ENCODE results near the gene UBQLN1. TPM values are rescaled to one million over a fixed set of nuclear protein-coding genes. Genes with fewer than 3 reads are reported as not detected.
A peak's percentile ranks its signal among the peaks of the same experiment; 100 is the strongest.

Gene UBQLN1
- total RNA-seq, 4 donors from 2014 or later = 56.5 to 87.3 (median 72.1) TPM

- Histone ChIP-seq H3K27me3 (no peaks in the 10 kb centered on the region), H3K4me1 (no peaks in the 10 kb centered on the region), H3K27ac (no peak overlapping the region), H3K36me3 (peaks cover 0 to 13% (median 6%) of the 10 kb centered on the region in 4 donors), H3K9me3 (no peaks in the 10 kb centered on the region), H3K4me3 (no peak overlapping the region)
- WGBS, 2 donors (ENCODE audit: low coverage in 1 of 2) = 31 to 67% methylated on average over 2 to 8 of the region's 8 CpGs
- intact Hi-C loops (cut with DNase I; ENCODE audit: low total_unique reads) (no loop called here), in situ Hi-C loops (cut with MboI; ENCODE audit: low pct_ligation_motif_present in 1 of 4, low pct_unique_long_range_greater_than_20kb in 1 of 4, low sequenced_read_pairs in 3 of 4) (no loop called here)
- TF ChIP-seq EP300 (IDR thresholded peaks at IDR 0.05; ENCODE audit: low read depth) (no peak), POLR2AphosphoS5 (IDR thresholded peaks at IDR 0.05) (no peak), POLR2A (IDR thresholded peaks at IDR 0.05) (no peak)
- TF ChIP-seq, protein P1, sequence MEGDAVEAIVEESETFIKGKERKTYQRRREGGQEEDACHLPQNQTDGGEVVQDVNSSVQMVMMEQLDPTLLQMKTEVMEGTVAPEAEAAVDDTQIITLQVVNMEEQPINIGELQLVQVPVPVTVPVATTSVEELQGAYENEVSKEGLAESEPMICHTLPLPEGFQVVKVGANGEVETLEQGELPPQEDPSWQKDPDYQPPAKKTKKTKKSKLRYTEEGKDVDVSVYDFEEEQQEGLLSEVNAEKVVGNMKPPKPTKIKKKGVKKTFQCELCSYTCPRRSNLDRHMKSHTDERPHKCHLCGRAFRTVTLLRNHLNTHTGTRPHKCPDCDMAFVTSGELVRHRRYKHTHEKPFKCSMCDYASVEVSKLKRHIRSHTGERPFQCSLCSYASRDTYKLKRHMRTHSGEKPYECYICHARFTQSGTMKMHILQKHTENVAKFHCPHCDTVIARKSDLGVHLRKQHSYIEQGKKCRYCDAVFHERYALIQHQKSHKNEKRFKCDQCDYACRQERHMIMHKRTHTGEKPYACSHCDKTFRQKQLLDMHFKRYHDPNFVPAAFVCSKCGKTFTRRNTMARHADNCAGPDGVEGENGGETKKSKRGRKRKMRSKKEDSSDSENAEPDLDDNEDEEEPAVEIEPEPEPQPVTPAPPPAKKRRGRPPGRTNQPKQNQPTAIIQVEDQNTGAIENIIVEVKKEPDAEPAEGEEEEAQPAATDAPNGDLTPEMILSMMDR (IDR thresholded peaks at IDR 0.05) = peak; percentile 68 to 80 (median 75)
- peak; percentile 70 for DNase-seq
These were observed 58.7 kb downstream of the UBQLN1 start for GRCh38 chr9:83649080-83649479.

- Histone ChIP-seq H3K27me3 (no peaks in the 10 kb centered on the region), H3K4me1 (no peaks in the 10 kb centered on the region), H3K4me3 (no peak overlapping the region), H3K9me3 (no peaks in the 10 kb centered on the region), H3K36me3 (peaks cover 0 to 7% (median under 1%) of the 10 kb centered on the region in 4 donors), H3K27ac (no peak overlapping the region)
- 70 to 73% methylated on average over 4 to 8 of the region's 8 CpGs for WGBS, 2 donors (ENCODE audit: low coverage in 1 of 2)
- DNase-seq = no peak
- in situ Hi-C loops (cut with MboI; ENCODE audit: low pct_ligation_motif_present in 1 of 4, low pct_unique_long_range_greater_than_20kb in 1 of 4, low sequenced_read_pairs in 3 of 4) = no loop called here
- intact Hi-C loops (cut with DNase I; ENCODE audit: low total_unique reads) = no loop called here
- no peak for TF ChIP-seq EP300 (IDR thresholded peaks at IDR 0.05; ENCODE audit: low read depth)
- TF ChIP-seq, protein P1 (IDR thresholded peaks at IDR 0.05) = no peak
- no peak for TF ChIP-seq POLR2A (IDR thresholded peaks at IDR 0.05)
- no peak for TF ChIP-seq POLR2AphosphoS5 (IDR thresholded peaks at IDR 0.05)
These were observed 61.1 kb downstream of the UBQLN1 start for GRCh38 chr9:83646500-83647239.

DNA sequence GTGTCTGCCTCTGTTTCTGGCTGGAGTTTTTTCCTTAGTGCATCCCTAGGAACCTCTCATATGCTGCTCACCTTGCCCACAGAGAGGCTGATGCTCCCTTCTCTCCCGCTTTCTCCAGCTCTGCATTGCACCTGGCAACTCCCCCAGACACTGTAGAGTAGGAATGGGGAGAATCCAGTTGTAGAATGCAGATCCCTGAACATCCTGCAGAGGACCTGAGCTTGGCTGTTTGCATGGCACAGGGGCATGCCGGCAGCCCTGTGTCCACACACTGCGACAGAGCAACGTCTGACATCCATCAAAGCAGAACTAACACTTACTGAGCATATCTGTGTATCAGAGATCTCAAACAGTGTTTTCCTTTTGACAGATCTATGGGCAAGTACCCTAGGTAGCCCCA, 65.0 kb downstream of the UBQLN1 start:
- Histone ChIP-seq H3K4me3 (no peak overlapping the region), H3K27ac (no peak overlapping the region), H3K36me3 (no peaks in the 10 kb centered on the region), H3K9me3 (no peaks in the 10 kb centered on the region), H3K4me1 (no peaks in the 10 kb centered on the region), H3K27me3 (no peaks in the 10 kb centered on the region)
- intact Hi-C loops (cut with DNase I; ENCODE audit: low total_unique reads) = no loop called here
- TF ChIP-seq POLR2AphosphoS5 (IDR thresholded peaks at IDR 0.05) (no peak), POLR2A (IDR thresholded peaks at IDR 0.05) (no peak), EP300 (IDR thresholded peaks at IDR 0.05; ENCODE audit: low read depth) (no peak)
- TF ChIP-seq, protein P1 (IDR thresholded peaks at IDR 0.05) = no peak
- no peak for DNase-seq
- 82% methylated on average over 4 of the region's 4 CpGs; no CpG with 5 or more reads in 1 of the 2 donors for WGBS, 2 donors (ENCODE audit: low coverage in 1 of 2)
- in situ Hi-C loops (cut with MboI; ENCODE audit: low pct_ligation_motif_present in 1 of 4, low pct_unique_long_range_greater_than_20kb in 1 of 4, low sequenced_read_pairs in 3 of 4) = no loop called here

DNA sequence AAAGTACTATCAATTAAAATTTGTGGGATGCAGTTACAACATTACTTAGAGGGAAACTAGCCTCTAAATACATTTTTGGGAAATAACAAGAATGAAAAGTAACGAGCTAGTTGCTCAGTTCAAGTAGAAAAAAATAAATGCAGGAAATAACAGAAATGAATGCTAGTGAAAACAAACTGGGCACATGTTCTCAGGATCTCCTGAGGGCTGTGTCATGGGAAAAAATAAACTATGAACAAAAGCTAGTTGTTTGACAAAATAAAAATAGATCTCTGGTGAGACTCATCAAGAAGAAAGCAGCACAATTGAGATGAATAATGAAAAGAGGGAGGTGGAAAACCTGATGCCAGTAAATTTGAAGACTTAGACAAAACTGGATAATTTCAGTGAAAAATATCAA, 68.5 kb downstream of the UBQLN1 start:
- H3K36me3 ChIP-seq = no peaks in the 10 kb centered on the region
- no peaks in the 10 kb centered on the region for H3K4me1 ChIP-seq
- no peak overlapping the region for H3K27ac ChIP-seq
- DNase-seq = no peak
- in situ Hi-C loops (cut with MboI; ENCODE audit: low pct_ligation_motif_present in 1 of 4, low pct_unique_long_range_greater_than_20kb in 1 of 4, low sequenced_read_pairs in 3 of 4) = no loop called here
- intact Hi-C loops (cut with DNase I; ENCODE audit: low total_unique reads) = no loop called here
- no peaks in the 10 kb centered on the region for H3K27me3 ChIP-seq
- TF ChIP-seq, protein P1 (IDR thresholded peaks at IDR 0.05) = no peak
- TF ChIP-seq EP300 (IDR thresholded peaks at IDR 0.05; ENCODE audit: low read depth) (no peak), POLR2A (IDR thresholded peaks at IDR 0.05) (no peak), POLR2AphosphoS5 (IDR thresholded peaks at IDR 0.05) (no peak)
- WGBS, 2 donors (ENCODE audit: low coverage in 1 of 2) = 40 to 78% methylated on average over 1 of the region's 1 CpG
- no peak overlapping the region for H3K4me3 ChIP-seq
- no peaks in the 10 kb centered on the region for H3K9me3 ChIP-seq

Measured in transverse colon (tissue), 4 donors.